ENCODE measurements around the gene DHRS7B.

The DHRS7B gene

DNA sequence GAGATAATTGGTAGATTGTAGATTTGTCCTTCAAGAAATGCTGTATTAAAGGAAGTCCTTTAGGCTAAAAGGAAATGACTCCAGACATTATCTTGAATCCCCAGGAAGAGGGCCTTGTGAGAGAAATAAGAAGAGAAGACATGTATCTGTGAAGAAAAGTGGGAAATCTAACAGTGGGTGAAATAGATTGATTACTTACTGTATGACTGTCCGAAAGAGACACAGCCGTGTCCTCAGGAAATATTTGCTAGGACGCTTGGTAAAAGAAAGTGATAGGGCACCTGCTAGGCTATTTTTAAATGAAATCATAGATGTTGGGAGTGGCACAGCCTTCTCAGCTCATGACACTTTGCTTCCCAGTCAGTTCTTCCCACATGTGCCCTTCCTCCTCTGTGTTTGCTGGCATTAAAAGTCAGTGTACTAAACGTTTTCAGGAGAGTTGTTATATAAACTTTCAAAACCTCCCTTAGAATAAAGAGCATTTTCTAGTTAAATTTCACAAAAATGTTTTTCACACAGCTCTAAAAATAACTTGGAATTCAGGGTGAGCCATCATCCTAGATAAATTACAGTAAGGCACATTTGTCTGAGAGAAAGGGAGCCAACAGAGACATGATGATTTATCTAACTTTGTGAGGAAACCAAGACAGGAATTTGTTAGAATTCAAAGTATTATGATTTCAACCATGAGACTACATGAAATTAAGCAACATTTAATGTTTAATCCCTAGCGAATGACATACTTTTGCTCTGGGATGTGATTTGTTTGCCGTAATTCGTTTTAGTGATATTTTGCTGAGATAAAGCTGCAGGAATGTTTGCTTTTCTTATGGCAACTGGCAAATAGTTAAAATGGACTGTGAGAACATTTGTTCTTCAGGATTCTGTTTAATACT lies 35.0 kb downstream of the DHRS7B start:
- DNase-seq: no peak

DNA sequence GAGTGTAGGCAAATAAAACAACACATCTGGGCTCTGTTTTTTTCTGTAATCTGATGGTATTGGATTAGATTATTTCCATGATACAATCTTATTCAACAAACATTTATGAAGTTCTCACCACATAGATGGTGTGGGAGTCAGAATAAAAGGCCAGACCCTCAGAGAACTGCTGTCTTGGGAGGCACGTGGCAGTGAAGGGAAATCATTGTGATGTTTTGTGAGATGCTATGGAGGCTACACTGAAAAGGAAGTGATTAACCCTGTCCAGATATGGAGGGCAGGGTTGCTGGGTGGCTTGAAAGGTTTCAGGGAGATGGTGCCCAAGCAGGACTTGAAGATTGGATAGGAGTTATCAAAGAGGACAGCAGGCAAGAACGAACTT lies 35.6 kb downstream of the DHRS7B start:
- DNase-seq: no peak

DNA sequence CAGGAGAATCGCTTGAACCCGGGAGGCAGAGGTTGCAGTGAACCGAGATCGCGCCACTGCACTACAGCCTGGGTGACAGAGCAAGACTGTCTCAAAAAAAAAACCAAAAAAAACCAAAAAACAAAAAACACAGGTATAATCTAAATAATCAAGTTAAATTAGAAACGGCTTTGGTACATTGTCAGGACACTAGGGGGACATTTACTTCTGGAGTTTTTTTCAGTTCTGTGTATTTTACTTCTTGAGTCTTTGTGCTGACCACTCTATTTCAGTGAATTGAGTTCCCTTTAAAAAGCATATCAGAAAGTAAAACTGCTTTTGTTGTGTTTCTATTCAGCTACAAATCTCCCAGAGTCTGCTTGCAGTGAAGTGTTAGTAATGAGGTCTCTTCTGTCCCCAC lies 36.3 kb downstream of the DHRS7B start:
- DNase-seq: no peak

DNA sequence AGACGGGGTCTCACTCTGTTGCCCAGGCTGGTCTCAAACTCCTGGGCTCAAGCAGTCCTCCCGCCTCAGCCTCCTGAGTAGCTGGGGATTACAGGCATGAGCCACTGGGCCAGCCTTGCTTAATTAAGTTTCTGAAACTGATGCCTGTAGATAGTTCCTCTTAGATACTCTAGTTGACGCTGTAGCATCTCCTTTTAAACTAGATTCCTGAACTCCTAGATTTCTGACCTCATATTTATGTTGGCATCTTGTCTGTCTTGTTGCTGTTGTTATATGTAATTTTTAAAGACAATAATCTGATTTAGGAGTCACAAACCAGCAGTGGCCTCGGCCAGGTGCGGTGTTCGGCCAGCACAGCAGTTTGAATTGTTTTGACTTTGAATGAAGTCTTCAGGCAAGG lies 37.5 kb downstream of the DHRS7B start:
- DNase-seq: no peak

DNA sequence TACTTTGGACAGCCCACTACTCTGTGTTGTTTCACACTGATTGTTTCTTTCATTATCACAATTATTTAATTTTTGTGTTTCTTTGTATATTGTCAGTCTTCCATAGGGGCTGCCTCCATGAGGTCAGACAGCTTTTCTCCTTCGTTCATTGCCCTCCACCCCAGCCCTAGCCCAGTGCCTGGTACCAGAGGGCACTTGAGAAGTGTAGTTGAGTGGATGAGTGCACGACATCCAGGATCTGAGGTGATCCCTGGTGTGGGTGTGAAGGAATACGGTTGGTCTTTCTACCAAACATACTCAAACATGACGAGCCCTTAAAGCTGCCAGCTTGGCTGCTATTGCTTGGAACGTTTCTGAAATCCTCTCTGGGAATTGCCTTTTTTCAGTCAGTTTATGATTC lies 37.9 kb downstream of the DHRS7B start:
- no peak for DNase-seq

DNA sequence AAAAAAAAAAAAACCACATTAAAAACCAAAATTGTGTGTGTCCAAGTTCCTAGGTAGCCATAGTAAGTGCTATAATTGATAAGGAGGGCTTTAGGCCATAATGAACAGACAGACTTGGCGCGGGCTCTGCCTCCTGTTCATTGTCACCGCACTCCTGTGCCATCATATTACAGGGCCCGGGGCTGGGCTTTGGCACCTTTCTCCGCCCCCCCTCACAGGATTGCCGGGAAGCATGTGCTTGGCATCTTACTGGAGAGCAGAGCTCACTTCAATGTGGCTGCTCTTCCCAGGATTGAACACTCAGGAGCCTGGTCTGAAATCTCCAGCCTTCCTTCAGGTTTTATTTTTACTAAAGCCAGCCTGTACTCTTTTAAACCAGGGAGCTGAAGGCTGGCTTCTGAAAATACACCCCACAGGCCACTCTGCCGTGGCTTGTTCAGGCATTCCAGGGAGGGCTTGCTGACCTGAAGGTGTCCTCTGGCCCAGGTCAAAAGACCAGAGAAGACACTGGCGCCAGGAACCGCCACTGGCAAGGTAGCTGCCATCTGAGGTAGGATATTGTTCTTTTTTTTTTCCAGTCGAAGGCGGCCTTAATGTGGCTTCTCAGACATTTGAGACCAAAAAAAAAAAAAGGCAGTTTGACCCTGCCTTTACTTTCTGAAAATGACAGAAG lies 39.3 kb downstream of the DHRS7B start:
- DNase-seq: no peak

DNA sequence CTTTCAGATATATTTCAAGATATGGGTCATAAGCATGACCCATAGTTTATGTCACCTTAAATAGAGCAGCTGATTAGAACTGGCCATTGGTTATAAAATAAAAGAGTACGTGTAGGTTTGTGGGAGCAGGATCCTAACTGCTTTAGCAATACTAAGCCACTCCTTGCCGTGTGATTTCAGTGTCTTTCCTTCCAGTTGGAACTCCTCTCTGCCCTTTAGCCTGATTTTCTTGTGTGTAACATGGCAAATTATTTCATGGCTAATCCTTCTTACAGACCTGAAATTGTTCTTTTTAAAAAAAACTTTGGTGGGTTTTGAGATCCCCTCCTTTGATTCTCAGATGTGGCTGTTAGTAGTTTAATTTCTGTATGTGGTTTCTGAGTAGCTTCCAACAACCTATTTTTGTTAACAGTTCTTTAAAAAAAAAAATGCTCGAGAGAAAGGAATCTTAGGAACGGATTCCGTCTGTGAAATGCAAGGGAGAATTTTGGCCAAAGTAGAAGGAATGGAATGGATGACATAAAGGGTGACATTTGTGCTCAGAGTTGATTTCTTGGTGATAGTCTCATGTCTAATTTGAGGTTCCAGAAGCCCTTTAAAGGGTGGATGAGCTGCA lies 39.9 kb downstream of the DHRS7B start:
- no peak for DNase-seq

DNA sequence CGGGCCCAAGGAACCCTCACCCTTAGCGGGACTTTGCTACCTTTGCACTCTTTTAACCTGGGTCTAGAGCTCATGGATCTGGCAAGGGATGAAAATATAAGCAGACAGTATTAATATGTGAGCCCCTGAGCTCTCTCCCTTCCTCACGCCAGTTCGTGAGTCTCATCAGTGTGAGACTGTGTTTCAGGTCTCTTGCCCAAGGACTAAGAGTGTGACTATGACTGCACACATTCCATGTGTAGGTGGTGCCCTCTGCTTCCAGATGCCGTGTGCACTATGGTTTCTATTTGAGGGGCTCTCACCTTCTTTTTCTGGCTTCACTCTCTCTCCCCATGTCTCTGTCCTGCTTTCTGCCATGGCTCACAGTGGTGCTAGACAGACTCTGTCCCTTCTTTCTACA lies 40.5 kb downstream of the DHRS7B start:
- no peak for DNase-seq

DNA sequence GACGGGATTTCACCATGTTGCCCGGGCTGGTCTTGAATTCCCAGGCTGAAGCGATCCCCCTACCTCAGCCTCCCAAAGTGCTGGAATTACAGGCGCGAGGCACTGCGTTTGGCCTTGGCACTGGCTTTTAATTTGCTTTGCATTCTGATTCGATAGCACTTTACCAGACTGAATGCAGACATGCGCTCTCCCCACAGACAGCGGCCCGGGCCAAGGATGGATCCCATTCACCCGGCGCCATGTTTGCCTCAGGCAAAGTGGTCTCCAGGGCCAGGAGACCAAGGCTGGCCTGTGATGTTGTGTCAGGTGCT lies 41.7 kb downstream of the DHRS7B start:
- no peak for DNase-seq

DNA sequence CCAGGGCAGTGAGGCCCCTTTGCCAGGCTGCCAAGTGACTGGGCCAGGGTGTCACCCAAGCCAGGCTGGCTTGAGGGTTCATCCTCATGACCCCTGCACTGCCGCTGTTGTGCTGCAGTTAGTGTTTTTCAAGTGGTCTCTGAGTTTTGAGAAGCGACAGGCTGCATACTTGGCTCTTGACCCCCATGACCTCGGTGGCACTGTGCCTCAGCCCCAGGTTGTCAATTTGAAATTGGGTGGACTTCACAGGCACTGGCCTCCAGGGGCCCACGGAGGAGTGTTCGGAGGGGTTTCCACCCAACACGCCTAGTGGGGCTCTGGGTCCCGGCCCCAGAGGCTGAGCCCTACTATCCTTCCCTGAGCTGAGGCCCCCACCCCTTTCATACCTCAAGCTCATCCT lies 42.7 kb downstream of the DHRS7B start:
- no peak for DNase-seq

DNA sequence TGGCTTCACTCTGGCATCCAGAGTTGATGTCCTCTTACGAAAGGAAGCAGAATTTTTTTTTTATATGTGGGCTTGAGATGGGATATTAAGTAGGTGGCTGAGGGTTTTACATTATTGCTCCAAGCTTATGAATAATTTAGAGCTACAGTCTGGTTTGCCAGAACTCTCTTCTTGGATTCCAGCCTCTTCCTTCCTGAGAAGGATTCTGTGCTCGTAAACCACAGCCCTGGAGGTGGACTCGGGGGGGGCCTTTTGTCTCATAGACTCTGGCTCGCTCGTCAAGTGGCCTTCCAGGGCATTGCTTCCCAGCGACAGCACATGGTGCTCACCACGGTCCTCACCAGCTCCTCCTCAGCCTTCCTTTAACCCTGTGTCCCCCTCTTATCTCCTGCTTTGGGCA lies 44.0 kb downstream of the DHRS7B start:
- no peak for DNase-seq

DNA sequence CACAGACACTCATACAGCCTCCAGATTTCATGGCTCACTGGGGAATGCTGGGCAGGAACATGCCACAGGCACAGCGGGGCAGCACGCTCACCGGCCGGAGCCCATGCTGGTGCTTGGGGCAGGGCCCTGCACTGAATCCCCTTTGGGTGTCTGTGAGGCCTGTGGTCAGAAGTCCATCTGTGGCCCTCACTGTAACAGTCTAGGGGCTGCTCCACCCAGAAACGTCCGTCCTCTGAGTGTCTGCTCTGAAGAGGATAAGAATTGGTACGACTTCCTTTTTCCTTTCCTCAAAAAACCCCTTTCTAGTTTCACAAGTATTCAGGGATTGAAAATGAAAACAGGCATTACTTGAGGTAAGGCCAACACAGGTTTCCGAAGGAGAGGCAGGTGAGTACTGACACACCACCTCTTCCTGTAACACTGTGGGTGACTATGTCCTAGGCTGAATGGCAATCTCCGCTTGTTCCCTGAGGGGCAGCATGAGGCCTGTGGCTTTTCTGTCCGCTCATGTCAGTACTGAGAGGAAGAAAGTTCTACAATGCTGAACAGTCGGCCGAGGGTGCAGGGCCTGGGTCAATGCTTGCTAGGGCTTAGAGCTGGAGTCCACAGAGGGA lies 44.7 kb downstream of the DHRS7B start:
- no peak for DNase-seq

DNA sequence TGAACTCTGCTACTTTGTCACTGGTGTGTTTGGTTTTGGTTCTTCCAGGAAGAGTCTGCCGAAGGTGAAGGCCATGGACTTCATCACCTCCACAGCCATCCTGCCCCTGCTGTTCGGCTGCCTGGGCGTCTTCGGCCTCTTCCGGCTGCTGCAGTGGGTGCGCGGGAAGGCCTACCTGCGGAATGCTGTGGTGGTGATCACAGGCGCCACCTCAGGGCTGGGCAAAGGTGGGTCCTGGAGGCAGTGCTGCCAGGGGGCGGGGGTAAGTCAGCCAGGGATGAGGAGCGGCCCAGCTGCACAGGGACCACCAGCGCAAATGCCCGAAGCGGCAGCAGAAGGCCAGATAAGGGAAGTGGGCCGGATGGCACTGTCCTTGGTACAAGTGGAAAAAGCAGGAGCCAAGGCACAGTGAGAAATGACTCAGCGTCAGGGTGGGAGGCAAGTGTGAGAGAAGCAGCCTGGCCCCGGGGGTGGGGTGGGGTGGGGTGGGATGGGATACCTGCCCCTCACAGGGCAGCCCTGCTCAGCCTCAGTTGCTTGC lies 45.3 kb downstream of the DHRS7B start:
- DNase-seq: no peak

DNA sequence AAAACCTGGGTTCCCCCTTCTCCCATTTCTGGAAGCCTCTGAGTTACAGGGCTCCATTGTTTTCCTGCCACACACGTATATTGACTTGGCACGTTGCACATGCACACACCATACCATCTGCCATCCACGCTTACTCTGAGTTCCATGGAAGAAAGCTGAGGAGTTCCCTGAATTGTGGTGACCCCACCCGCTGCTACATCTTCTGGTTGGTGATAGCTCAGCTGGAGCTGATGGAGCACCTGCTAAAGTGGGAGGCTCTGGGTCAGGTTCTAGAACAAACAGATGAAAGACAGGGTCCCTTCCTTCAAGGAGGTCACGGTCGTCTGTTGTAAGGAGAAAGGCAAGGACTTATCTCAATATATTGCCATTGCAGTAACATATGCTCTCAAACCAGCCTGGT lies 46.1 kb downstream of the DHRS7B start:
- no peak for DNase-seq

DNA sequence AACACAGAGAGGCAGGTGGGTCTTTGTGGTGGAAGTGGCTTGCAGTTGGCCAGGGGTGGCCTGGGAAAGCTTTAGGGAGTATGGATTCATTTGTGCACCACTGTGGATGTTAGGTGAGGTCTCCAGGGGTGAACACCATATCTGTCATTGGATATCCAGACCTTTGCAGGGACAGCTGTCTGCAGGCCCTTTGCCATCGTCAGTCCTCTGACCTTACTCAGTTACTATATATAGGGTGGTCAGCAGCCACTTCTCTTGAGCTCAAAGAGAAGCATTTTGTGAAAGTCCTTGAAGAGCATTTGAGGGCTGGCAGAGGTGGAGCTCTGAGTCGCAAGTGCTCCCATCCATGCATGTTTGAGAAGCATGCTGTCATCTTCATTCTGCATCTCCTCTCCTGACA lies 46.8 kb downstream of the DHRS7B start:
- DNase-seq: no peak

DNA sequence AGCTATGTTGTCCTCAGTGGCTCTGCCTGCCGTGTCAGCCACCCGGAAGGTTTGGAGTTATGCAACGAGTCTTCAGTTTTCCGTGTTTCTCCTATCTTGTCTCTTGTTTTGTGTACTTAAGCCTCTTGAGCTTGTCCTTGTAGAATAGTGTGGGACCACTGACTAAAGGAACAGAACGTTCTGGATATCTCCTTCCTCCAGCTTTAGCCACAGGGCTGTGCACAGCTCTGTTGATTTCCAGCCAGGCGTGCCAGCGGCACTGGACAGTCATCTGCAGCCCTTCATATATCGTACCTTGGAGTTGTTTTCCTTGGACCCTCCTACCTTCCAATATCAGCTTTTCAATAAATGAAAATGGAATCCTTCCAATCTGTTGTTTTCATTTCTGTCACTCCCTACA lies 47.4 kb downstream of the DHRS7B start:
- no peak for DNase-seq

DNA sequence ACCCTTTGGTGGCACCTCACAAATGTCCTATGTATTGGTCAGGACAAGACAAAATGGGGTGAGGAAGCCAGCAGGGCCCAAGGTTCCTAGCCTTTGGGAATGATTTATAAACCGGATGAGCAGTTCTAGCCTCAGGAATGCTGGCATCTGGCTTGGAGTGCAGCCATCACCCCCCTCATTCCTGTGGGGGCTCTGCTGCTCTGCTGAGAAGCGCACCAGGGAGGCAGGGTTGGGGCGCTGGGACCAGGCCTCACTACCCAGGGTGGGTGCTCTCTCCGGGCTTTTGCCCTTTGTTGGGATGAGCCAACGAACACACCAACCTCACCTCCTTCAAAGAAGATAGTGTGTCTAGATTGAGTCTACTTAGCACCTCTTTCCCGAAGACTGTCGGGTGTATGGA lies 47.9 kb downstream of the DHRS7B start:
- DNase-seq: no peak

DNA sequence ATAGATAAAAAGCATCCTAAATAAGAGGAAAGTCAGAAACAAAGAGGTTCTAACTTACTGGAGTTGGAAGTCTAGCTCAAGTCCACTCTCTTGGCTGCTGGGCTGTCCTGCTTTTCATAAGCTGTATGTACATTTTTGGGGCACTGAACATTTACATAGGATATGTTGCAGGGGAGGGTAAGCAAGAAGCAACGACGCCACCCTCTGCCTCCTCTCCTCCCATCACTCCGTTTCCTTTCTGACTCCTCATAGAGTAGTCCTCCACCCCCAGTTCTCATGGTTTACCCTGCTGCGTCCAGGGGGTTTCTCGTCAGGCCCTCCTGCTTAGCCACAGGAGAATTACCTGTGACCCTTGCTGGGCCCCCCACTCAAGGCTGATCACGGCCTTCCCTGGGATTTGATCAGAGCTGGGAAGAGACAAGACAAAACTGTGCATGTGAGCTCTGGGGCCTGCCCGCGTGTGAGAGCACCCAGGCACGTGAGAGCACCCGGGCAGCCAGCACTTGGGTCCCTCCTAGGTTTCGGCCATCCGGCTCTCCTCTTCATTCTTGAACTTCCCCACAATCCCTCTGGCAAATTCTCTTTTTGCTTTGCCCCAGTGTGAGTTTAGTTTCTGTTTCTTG lies 50.1 kb downstream of the DHRS7B start:
- DNase-seq: no peak

DNA sequence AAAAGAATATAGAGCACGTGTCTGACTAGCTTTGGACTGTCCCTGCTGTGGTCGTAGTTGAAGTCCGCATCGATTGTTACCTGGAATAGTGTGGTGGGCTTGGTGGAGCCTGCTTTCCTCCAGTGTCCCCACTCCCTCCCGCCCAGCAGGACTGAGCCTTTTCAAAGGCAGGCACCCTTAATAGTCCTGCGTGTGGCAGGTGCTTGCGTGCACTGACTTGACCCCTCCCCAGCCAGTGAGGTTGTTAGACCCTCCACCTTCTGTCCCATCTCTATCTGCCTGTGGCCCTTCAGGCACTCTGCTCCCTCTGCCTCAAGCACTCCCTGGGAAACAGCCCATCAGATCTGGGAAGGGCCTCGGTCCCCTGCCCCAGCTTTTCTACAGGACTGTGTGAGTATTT lies 50.6 kb downstream of the DHRS7B start:
- no peak for DNase-seq

DNA sequence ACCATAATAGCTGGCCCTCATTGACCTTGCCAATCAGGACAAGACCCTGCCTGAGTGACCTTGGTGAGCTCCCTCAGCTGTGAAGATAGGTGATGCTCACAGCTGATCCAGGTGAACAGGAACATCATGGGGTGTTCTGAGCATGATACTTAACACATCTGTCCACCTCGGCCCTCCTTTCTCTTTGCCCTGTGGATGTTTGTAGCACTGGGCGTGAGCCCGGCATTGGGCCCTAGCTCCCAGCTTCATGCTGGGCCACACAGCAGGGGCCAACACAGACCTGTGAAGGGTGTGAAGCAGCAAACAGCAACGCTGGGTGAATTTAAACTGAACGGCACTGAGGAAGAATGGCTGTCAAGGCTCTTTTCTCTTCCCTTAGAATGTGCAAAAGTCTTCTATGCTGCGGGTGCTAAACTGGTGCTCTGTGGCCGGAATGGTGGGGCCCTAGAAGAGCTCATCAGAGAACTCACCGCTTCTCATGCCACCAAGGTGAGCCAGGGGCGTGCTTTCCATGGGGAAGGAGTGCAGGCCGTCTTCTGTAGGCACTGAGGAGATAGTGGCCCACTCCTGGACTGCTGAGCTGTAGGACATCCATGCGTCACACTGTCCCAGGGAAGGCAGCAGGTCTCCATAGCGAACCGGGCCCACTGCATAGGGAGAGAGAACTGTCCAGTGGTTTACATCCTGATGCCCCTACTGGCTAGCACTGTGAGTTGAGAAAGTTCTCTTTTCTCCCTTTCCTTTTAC lies 51.3 kb downstream of the DHRS7B start:
- DNase-seq: no peak

DNA sequence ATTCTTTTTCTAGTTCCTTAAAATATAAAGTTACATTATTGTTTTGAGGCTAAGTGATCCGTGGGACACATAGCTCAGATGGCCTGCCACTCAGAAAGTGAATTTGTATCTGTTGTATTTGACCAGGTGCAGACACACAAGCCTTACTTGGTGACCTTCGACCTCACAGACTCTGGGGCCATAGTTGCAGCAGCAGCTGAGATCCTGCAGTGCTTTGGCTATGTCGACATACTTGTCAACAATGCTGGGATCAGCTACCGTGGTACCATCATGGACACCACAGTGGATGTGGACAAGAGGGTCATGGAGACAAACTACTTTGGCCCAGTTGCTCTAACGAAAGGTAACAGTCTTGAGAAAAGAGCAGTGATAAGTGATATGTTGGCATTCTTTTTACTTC lies 56.7 kb downstream of the DHRS7B start:
- no peak for DNase-seq

DNA sequence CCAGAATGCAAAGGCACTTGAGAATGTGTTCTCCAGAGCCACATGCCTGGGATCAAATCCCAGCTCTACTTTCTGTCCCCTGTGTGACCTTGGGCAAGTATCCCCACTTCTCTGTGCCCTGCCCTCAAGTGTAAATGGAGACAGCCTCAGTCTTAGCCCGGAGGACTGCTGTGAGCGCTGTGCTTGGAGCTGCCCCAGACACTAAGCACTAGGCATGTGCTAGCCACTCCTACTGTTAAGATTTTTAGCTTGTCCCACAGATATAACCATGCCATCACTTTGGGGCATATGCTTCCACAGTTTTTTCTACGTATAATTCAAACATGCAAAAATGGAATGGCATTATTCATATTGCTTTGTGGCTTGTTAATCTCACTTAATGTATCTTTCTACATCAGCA lies 57.8 kb downstream of the DHRS7B start:
- no peak for DNase-seq

DNA sequence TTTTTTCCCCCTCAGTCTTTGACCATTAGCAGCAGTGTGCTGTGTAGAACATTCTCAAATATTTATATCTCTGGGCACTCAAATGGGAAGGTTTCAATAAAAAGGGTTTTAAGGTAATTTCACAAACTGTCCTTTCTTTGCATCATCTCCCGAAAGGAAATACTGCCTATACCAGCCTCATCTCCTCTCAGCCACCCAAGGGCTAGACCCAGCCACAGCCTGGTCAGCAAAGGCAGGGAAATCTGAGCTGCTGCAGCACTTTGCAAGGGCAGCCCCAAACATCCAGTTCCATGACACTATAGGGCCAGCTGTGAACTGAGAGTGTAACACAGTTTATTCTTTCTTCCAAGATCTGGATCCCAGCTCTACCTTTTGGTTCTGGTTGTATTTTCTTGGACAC lies 58.3 kb downstream of the DHRS7B start:
- no peak for DNase-seq

All from NCI-H2171 (cell line).